Measurements from ENCODE around the gene MAST1. TPM values are rescaled to one million over a fixed set of nuclear protein-coding genes. Genes with fewer than 3 reads are reported as not detected.

The MAST1 gene
- total RNA-seq, 2 experiments from 2014 or later, result 2.4 to 3.0 TPM

GRCh38 chr19:12884926-12885748, 46.8 kb downstream of the MAST1 start:
- peak; percentile 90 for TF ChIP-seq CTCF (IDR thresholded peaks at IDR 0.05)
- intact Hi-C loops (cut with micrococcal nuclease), result loop anchor here (10.0 kb wide), 1 partner anchor 50 kb away; the partner anchor contains the start of genes CALR and FARSA
- ChIA-PET POLR2A (interaction anchor here (0.6 to 2.3 kb wide), 15 partner anchors 9 to 163 kb away, joined by 3 to 8 read pairs (median 4); partner anchors contain the start of genes RNASEH2A and SYCE2), CTCF (interaction anchor here (0.6 to 9.0 kb wide), 19 partner anchors 12 to 127 kb away, joined by 3 to 67 read pairs (median 5); partner anchors contain the start of genes CALR, FARSA and SYCE2)
- H3K27ac Mint-ChIP-seq, result peak overlapping the region; percentile 89
- peaks cover 7% of the 10 kb centered on the region for H3K9me3 Mint-ChIP-seq
- H3K27me3 Mint-ChIP-seq, result no peaks in the 10 kb centered on the region
- H3K4me1 Mint-ChIP-seq (ENCODE audit: low read depth), result peaks cover 18% of the 10 kb centered on the region
- DNase-seq (peak; percentile 98), ATAC-seq (peak; percentile 80)
- H3K4me3 Mint-ChIP-seq, result peak overlapping the region; percentile 86
- no peaks in the 10 kb centered on the region for H3K36me3 Mint-ChIP-seq (ENCODE audit: low read depth)

- no peaks in the 10 kb centered on the region for H3K27me3 Mint-ChIP-seq
- no peak overlapping the region for H3K27ac Mint-ChIP-seq
- DNase-seq (no peak), ATAC-seq (peak; percentile 4)
- TF ChIP-seq CTCF (IDR thresholded peaks at IDR 0.05), result peak; percentile 63
- POLR2A ChIA-PET, result interaction anchor here (1.0 to 2.3 kb wide), 11 partner anchors 10 to 164 kb away, joined by 3 to 8 read pairs (median 4); partner anchors contain the start of genes RNASEH2A and SYCE2
- peaks cover under 1% of the 10 kb centered on the region for H3K36me3 Mint-ChIP-seq (ENCODE audit: low read depth)
- peak overlapping the region; percentile 64 for H3K4me3 Mint-ChIP-seq
- intact Hi-C loops (cut with micrococcal nuclease), result loop anchor here (10.0 kb wide), 1 partner anchor 49 kb away; the partner anchor contains the start of genes CALR and FARSA
- CTCF ChIA-PET, result interaction anchor here (0.7 to 9.0 kb wide), 17 partner anchors 10 to 128 kb away, joined by 3 to 67 read pairs (median 5); partner anchors contain the start of genes CALR, FARSA and SYCE2
- H3K4me1 Mint-ChIP-seq (ENCODE audit: low read depth), result peaks cover 17% of the 10 kb centered on the region
- peaks cover 7% of the 10 kb centered on the region for H3K9me3 Mint-ChIP-seq
Measured at GRCh38 chr19:12885749-12886650, 47.7 kb downstream of the MAST1 start.

GRCh38 chr19:12886651-12886968, 48.3 kb downstream of the MAST1 start:
- no peak for TF ChIP-seq CTCF (IDR thresholded peaks at IDR 0.05)
- Mint-ChIP-seq H3K36me3 (ENCODE audit: low read depth) (peaks cover 3% of the 10 kb centered on the region), H3K4me1 (ENCODE audit: low read depth) (peaks cover 18% of the 10 kb centered on the region), H3K27ac (no peak overlapping the region), H3K27me3 (no peaks in the 10 kb centered on the region), H3K9me3 (peaks cover 7% of the 10 kb centered on the region), H3K4me3 (peak overlapping the region; percentile 64)
- intact Hi-C loops (cut with micrococcal nuclease), result loop anchor here (10.0 kb wide), 1 partner anchor 48 kb away; the partner anchor contains the start of genes CALR and FARSA
- ChIA-PET CTCF (interaction anchor here (0.9 to 9.0 kb wide), 3 partner anchors 9 to 126 kb away, joined by 3 to 67 read pairs (median 7); no protein-coding TSS in a partner anchor), POLR2A (interaction anchor here (0.7 to 2.3 kb wide), 5 partner anchors 33 to 153 kb away, joined by 3 to 7 read pairs (median 3); partner anchors contain the start of gene SYCE2)
- ATAC-seq (no peak), DNase-seq (no peak)

- ChIA-PET POLR2A (interaction anchor here (0.7 to 1.1 kb wide), 3 partner anchors 26 to 154 kb away, joined by 3 to 5 read pairs (median 3); partner anchors contain the start of gene SYCE2), CTCF (interaction anchor here (1.4 to 9.0 kb wide), 2 partner anchors 77 to 127 kb away, joined by 7 to 67 read pairs; no protein-coding TSS in a partner anchor)
- Mint-ChIP-seq H3K27ac (no peak within 1 kb of the TSS), H3K4me1 (ENCODE audit: low read depth) (peaks cover 22% of the 10 kb centered on the region), H3K27me3 (no peaks in the 10 kb centered on the region), H3K9me3 (peaks cover 7% of the 10 kb centered on the region), H3K36me3 (ENCODE audit: low read depth) (peaks cover 3% of the 10 kb centered on the region), H3K4me3 (peak within 1 kb of the TSS; percentile 64)
- DNase-seq, result no peak
- intact Hi-C loops (cut with micrococcal nuclease), result loop anchor here (10.0 kb wide), 1 partner anchor 48 kb away; the partner anchor contains the start of genes CALR and FARSA
- no peak for TF ChIP-seq CTCF (IDR thresholded peaks at IDR 0.05)
- ATAC-seq, result no peak
Measured at GRCh38 chr19:12886969-12887747, 48.8 kb downstream of the MAST1 start, which contains the start of gene KLF1. KLF1 (minus strand) TSS chr19:12887201; CDS start chr19:12887140, 61 bp downstream.
